ENCODE results near the gene CDHR2.

The CDHR2 gene

DNA sequence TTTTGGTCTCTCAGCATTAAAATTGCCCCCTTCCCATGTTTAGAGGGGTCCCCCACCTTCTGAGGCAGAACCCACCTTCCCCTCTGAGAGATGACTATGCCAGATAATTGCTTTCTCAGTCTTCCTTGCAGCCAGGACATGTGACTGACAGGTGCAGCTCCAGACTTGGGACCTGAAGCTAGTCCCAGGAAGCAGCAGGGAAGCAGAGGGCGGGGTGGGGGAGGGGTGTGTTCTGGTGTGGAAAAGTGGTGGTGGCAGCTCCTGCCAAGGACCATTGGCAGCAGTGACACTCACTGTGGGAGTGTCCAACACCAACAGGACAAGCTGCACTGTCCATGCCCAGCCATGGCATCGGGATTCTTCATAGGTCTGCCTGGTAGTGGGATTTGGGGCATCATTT is 83.6 kb downstream of the CDHR2 start:
- DNase-seq (ENCODE audit: extremely low read depth, low read depth) = no peak
- TF ChIP-seq, protein P1, sequence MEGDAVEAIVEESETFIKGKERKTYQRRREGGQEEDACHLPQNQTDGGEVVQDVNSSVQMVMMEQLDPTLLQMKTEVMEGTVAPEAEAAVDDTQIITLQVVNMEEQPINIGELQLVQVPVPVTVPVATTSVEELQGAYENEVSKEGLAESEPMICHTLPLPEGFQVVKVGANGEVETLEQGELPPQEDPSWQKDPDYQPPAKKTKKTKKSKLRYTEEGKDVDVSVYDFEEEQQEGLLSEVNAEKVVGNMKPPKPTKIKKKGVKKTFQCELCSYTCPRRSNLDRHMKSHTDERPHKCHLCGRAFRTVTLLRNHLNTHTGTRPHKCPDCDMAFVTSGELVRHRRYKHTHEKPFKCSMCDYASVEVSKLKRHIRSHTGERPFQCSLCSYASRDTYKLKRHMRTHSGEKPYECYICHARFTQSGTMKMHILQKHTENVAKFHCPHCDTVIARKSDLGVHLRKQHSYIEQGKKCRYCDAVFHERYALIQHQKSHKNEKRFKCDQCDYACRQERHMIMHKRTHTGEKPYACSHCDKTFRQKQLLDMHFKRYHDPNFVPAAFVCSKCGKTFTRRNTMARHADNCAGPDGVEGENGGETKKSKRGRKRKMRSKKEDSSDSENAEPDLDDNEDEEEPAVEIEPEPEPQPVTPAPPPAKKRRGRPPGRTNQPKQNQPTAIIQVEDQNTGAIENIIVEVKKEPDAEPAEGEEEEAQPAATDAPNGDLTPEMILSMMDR (IDR thresholded peaks at IDR 0.05; ENCODE audit: low read depth, low read length, missing control alignments) = no peak
- H3K4me3 ChIP-seq (replicated peaks; ENCODE audit: low read depth, low read length) = no peak overlapping the region

DNA sequence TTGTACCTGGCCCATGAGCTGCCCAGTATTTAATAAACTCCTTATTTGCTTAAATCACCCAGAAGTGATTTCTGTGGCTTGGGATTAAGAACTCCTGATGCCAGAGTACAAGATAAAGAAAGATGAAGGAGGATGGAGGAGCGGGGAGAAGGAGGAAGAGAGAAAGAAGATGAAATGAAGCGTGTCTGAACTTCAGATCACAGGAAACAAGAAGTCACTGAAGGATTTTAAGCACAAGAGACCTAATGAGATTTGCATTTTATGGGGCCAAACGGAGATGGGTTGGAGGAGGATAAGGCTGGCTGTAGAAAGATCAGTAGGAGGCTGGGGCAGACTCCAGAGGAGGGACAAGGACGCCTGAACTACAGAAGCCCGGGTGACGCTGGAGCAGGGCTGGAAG is 84.5 kb downstream of the CDHR2 start:
- TF ChIP-seq, protein P1 (IDR thresholded peaks at IDR 0.05; ENCODE audit: low read depth, low read length, missing control alignments) = no peak
- no peak overlapping the region for H3K4me3 ChIP-seq (replicated peaks; ENCODE audit: low read depth, low read length)
- no peak for DNase-seq (ENCODE audit: extremely low read depth, low read depth)

DNA sequence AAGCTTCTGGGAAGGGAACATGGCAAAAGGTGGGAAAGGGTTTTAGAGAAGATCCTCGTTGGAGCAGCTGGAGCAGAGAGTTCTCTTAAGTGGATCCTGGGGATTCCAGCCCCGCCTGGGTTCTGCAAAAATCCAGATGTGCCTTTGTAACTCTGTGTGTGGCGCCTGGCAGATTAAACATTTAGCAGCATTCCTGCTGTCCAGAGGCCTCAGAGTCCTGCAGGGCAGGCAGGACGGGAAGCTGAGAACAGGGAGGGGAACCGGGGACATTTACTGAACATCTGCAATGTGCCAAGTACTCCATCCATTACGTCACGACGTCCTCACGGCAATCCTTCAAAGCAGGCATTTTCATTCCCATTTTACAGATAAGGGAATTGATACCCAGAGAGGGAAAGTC is 87.3 kb downstream of the CDHR2 start:
- no peak overlapping the region for H3K4me3 ChIP-seq (replicated peaks; ENCODE audit: low read depth, low read length)
- no peak for DNase-seq (ENCODE audit: extremely low read depth, low read depth)
- TF ChIP-seq, protein P1 (IDR thresholded peaks at IDR 0.05; ENCODE audit: low read depth, low read length, missing control alignments) = no peak

DNA sequence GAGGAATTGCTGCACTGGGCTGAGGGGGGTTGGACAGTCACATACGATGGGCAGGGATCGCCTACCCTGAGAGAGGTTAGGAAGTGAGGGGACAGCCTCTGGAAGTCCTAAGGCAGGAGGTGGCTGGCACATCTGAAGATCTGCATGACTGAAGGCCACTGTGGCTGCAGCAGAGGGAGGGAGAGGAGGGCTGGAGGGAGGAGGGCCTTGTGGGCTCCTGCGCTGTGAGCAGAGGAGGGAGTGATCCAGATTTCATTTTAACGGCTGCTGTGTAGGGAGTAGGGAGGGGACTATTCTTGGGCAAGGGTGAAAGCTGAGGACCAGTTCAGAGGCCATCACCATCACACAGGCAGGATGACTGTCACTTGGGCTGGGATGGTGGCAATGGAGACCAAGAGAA is 88.4 kb downstream of the CDHR2 start:
- no peak overlapping the region for H3K4me3 ChIP-seq (replicated peaks; ENCODE audit: low read depth, low read length)
- TF ChIP-seq, protein P1 (IDR thresholded peaks at IDR 0.05; ENCODE audit: low read depth, low read length, missing control alignments) = no peak
- no peak for DNase-seq (ENCODE audit: extremely low read depth, low read depth)

DNA sequence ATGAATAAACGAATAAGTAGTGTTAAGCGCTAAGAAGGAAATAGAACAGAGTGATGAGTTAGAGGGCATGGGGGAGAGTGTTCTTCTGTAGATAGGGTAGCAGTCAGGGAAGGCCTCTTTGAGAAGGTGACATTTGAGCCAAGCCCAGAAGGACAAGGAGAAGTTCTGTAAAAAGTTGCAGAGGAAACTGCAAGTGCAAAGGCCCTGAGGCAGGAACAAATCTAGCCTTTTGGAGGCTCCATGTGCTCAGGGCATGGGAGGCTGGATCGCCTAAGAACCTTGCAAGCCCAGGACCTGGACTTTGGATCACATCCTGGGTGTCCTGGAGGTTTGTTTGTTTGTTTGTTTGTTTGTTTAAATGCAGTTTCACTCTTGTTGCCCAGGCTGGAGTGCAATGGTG is 89.3 kb downstream of the CDHR2 start:
- no peak overlapping the region for H3K4me3 ChIP-seq (replicated peaks; ENCODE audit: low read depth, low read length)
- DNase-seq (ENCODE audit: extremely low read depth, low read depth) = no peak
- TF ChIP-seq, protein P1 (IDR thresholded peaks at IDR 0.05; ENCODE audit: low read depth, low read length, missing control alignments) = no peak

DNA sequence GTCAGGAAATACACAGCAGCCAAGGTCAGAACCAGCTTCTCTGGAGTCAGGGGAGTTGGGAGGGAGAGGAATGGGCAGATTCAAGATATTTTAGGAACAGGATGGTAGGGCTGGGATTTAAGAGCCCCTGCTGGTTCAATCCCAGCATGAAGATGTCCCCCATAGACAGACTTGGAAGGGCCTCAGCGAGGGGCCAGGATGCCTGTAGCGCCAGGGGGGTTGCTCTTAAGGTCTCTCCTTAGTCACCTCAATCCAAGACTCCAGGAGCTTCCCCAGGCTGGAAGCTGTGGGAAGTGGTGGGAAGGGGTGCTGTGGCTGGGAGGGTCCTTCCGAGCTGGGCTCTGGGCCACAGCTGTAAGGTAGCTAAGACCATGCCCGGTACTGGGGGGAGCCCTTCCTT is 90.1 kb downstream of the CDHR2 start:
- TF ChIP-seq, protein P1 (IDR thresholded peaks at IDR 0.05; ENCODE audit: low read depth, low read length, missing control alignments) = no peak
- DNase-seq (ENCODE audit: extremely low read depth, low read depth) = no peak
- H3K4me3 ChIP-seq (replicated peaks; ENCODE audit: low read depth, low read length) = no peak overlapping the region

DNA sequence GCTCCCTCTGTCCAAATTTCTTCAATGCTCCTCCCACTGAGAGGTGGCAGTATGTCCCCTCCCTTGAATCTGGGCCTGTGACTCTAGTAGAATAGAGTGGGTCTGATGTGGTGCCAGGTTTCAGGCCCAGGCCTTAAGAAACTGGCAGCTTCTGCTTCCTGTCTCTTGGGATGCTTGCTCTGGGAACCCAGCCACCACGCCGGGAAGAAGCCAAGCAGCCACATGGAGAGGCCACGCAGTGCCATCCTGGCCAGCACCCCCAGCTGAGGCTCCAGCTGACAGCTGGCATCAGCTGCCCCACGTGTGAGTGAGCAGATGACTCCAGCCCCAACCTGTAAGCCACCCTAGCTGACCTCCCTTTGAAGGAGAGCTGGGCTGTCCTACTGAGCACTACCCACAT is 90.8 kb downstream of the CDHR2 start:
- TF ChIP-seq, protein P1 (IDR thresholded peaks at IDR 0.05; ENCODE audit: low read depth, low read length, missing control alignments) = no peak
- no peak for DNase-seq (ENCODE audit: extremely low read depth, low read depth)
- H3K4me3 ChIP-seq (replicated peaks; ENCODE audit: low read depth, low read length) = no peak overlapping the region
